GM12878 (cell line): ENCODE results near the gene CLECL1. TPM values are rescaled to one million over a fixed set of nuclear protein-coding genes. Genes with fewer than 3 reads are reported as not detected.

Experiments
- ATAC-seq: fragments of 200-7000 bp; cut with Tn5 transposase; 3 replicates; pipeline ENCODE4 v1.9.1; 2020; ENCODE audit warnings: mild to moderate bottlenecking, moderate library complexity
- BruUV-seq: library from RNA; stranded (reverse); fragments of 400-500 nt; replicated peaks from 2 replicates; lab custom pipeline; 2021; lab: Mats Ljungman, UMichigan
- CTCF ChIA-PET: fragments of 300-600 bp; sonication (Branson Sonifier 250); formaldehyde crosslinking; extraction: SDS; loops from one replicate; lab custom pipeline; 2021; ENCODE audit warnings: inconsistent platforms; lab: Yijun Ruan, JAX
- POLR2A ChIA-PET: fragments of 350-600 bp; formaldehyde crosslinking; extraction: SDS; loops from one replicate; lab custom pipeline; 2021; ENCODE audit warnings: inconsistent platforms; lab: Charles Lee
- RAD21 ChIA-PET: fragments of 300-600 bp; sonication (Branson Sonifier 250); formaldehyde crosslinking; loops from one replicate; lab custom pipeline; 2023; ENCODE audit warnings: antibody characterized with exemption; ENCODE audit not compliant: unreplicated experiment; lab: Charles Lee
- SMC1A ChIA-PET: fragments of 300-600 bp; sonication (Branson Sonifier 250); formaldehyde crosslinking; loops from one replicate; lab custom pipeline; 2023; ENCODE audit not compliant: unreplicated experiment, uncharacterized antibody; lab: Charles Lee
- DNase-seq: peaks from one replicate; pipeline ENCODE4 v3.0.0-alpha.2; 2011; ENCODE audit warnings: low read depth, low spot score
- FAIRE-seq: peaks from 3 replicates; lab custom pipeline; 2011; peaks lifted over from hg19 to GRCh38; lab: Jason Lieb, UNC
- H2AFZ ChIP-seq: 2 replicates; pipeline ENCODE4 v1.6.0; 2011; ENCODE audit warnings: low read depth, low read length, control low read depth; ENCODE audit not compliant: control insufficient read depth
- H3K27ac ChIP-seq: 2 replicates; pipeline ENCODE4 v1.5.1; 2011; ENCODE audit warnings: control low read depth; ENCODE audit not compliant: control insufficient read depth, insufficient read depth
- H3K27me3 ChIP-seq, 2 experiments: replicated peaks in 1 of 2; 2 replicates each; pipeline versions ENCODE4 v1.6.0 to v1.6.1; 2011; ENCODE audit warnings: low read length in 1 of 2; ENCODE audit not compliant: control insufficient read depth in 2 of 2, insufficient read depth in 2 of 2
- H3K36me3 ChIP-seq, 2 experiments: 2 replicates each; pipeline ENCODE4 v1.5.1; 2011; ENCODE audit warnings: low read length in 1 of 2; ENCODE audit not compliant: control insufficient read depth in 2 of 2, insufficient read depth in 2 of 2
- H3K4me1 ChIP-seq: 2 replicates; pipeline ENCODE4 v1.6.1; 2011; ENCODE audit warnings: mild to moderate bottlenecking, low read length, moderate library complexity, mixed read lengths; ENCODE audit not compliant: control insufficient read depth, insufficient read depth
- H3K4me2 ChIP-seq: 2 replicates; pipeline ENCODE4 v1.6.0; 2011; ENCODE audit warnings: control low read depth; ENCODE audit not compliant: control insufficient read depth, insufficient read depth
- H3K4me3 ChIP-seq: fragments of 200-600 bp; sonication (generic); 2 replicates; pipeline ENCODE4 v1.5.1; 2016
- H3K79me2 ChIP-seq: 2 replicates; pipeline ENCODE4 v1.6.0; 2011; ENCODE audit warnings: low read length; ENCODE audit not compliant: control insufficient read depth, insufficient read depth
- H3K9ac ChIP-seq: 2 replicates; pipeline ENCODE4 v1.8.0; 2011; ENCODE audit warnings: low read length, control low read depth, mixed read lengths; ENCODE audit not compliant: control insufficient read depth, insufficient read depth
- H3K9me3 ChIP-seq: replicated peaks from 3 replicates; pipeline ENCODE4 v1.5.1; 2011; ENCODE audit warnings: mild to moderate bottlenecking, low read length; ENCODE audit not compliant: control insufficient read depth, insufficient read depth
- H4K20me1 ChIP-seq: 2 replicates; pipeline ENCODE4 v1.6.0; 2011; ENCODE audit not compliant: control insufficient read depth, insufficient read depth
- IKZF1 ChIP-seq: fragments of 450-650 bp; conservative IDR thresholded peaks from 2 replicates; pipeline ENCODE4 v1.6.1; 2017; ENCODE audit warnings: antibody characterized with exemption, mild to moderate bottlenecking
- IKZF2 ChIP-seq, 2 experiments: fragments of 450-650 bp; IDR thresholded peaks; 2 replicates each; pipeline ENCODE4 v1.6.1; 2017; ENCODE audit warnings: mild to moderate bottlenecking in 2 of 2, moderate library complexity in 2 of 2
- MEF2A ChIP-seq: IDR thresholded peaks from 2 replicates; pipeline ENCODE4 v1.6.1; 2011; ENCODE audit warnings: low read depth, mild to moderate bottlenecking, low read length, moderate library complexity; ENCODE audit not compliant: insufficient read depth
- NFYB ChIP-seq: IDR thresholded peaks from 2 replicates; pipeline ENCODE4 v1.6.1; 2011; ENCODE audit warnings: low read depth, mild to moderate bottlenecking, low read length, improper control_type of control experiment, moderate library complexity; ENCODE audit not compliant: insufficient read depth
- POLR2AphosphoS5 ChIP-seq: IDR thresholded peaks from 2 replicates; pipeline ENCODE4 v1.6.1; 2011; ENCODE audit warnings: mild to moderate bottlenecking, low read length, inconsistent platforms
- SMARCA5 ChIP-seq: fragments of 450-650 bp; IDR thresholded peaks from 2 replicates; pipeline ENCODE4 v1.6.1; 2017; ENCODE audit warnings: mild to moderate bottlenecking
- SRF ChIP-seq, 2 experiments: IDR thresholded peaks; 2 replicates each; pipeline ENCODE4 v1.6.1; 2011; ENCODE audit warnings: low read depth in 2 of 2, low read length in 2 of 2, mild to moderate bottlenecking in 1 of 2, moderate library complexity in 1 of 2
- ZBED1 ChIP-seq: IDR thresholded peaks from 2 replicates; pipeline ENCODE4 v1.6.1; 2016; ENCODE audit warnings: borderline replicate concordance
- ZNF217 ChIP-seq: fragments of 450-650 bp; IDR thresholded peaks from 2 replicates; pipeline ENCODE4 v1.6.1; 2017; ENCODE audit warnings: antibody characterized with exemption, mild to moderate bottlenecking
- WGBS: methylation state at CpG from one replicate; pipeline ENCODE4 v1.1.6; 2016; ENCODE audit warnings: low lambda C conversion rate; ENCODE audit not compliant: insufficient replicate concordance, insufficient coverage; ENCODE audit errors: missing lambda C conversion rate; 5-methylcytosine and 5-hydroxymethylcytosine counted together
- in situ Hi-C: fragments of 300-500 bp; cut with MboI; formaldehyde crosslinking; loops from 9 replicates; pipeline ENCODE4 v1.14.3; 2018; ENCODE audit warnings: mixed read lengths
- intact Hi-C: fragments of 100-400 bp; cut with micrococcal nuclease; formaldehyde crosslinking; loops from one replicate; pipeline ENCODE4 v1.14.2; 2022; ENCODE audit not compliant: unreplicated experiment
- polyA plus RNA-seq, 11 experiments: library from polyadenylated mRNA; depleted of rRNA in 4 of 11; unstranded in 6 of 11; stranded (reverse) in 5 of 11; fragments of >200 nt; fragmentation: Nextera tagmentation in 4 of 11; fragmentation: Illumina TruSeq in 1 of 11; extraction: Ambion mirVana in 4 of 11; extraction: Trizol in 1 of 11; gene quantifications; 1 replicate in 1 of 11; 2 replicates in 10 of 11; pipeline versions ENCODE4 v1.2.1 to v1.2.3, GENCODE V29; 2011 to 2016; ENCODE audit warnings: inconsistent platforms in 2 of 11, missing spikeins in 2 of 11, low read depth in 1 of 11
- total RNA-seq, 4 experiments: library from RNA; depleted of rRNA in 3 of 4; stranded (reverse); fragments of >200 nt in 3 of 4; fragmentation: Illumina TruSeq in 1 of 4; extraction: Trizol in 1 of 4; gene quantifications; 2 replicates each; pipeline versions ENCODE4 v1.2.1 to v1.2.3, GENCODE V29; 2013 to 2021
- TF ChIP-seq, protein P1 (sequence below): IDR thresholded peaks from 2 replicates; pipeline ENCODE4 v1.6.1; 2012; ENCODE audit warnings: low read depth, low read length, improper control_type of control experiment
- TF ChIP-seq, protein P2 (sequence below): fragments of 450-650 bp; IDR thresholded peaks from 2 replicates; pipeline ENCODE4 v1.6.1; 2017; ENCODE audit warnings: antibody characterized with exemption, mild to moderate bottlenecking, moderate library complexity

CLECL1 gene
- total and polyA plus RNA-seq, 10 of the 15 experiments (the other 5 are each of a cell fraction or from before 2014, with no cell fraction given), result 4.6 to 56.5 (median 46.4) TPM

DNA sequence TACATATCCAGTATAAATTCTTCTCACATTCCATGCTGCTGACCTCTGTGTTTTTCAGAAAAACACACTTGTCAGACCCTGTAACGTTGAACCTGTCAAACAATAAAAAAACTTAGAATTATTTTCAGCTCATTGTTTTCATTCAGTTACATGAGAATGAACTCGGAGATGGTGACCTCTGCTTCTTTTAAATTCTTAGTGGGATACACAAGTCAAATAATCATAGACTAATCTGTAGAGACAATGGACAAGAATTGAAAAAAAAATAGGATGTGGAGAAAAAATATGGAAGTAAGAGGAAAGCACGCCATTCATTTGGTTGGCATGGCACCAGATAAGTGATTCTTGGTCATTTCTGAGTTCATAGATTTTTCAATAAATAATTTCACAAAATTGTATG is 20.6 kb upstream of the CLECL1 start:
- intact Hi-C loops, result loop anchor here (5.0 kb wide), 1 partner anchor 114 kb away; the partner anchor contains the start of gene CLEC2B
- SMC1A ChIA-PET, result interaction anchor here (4.9 to 22.8 kb wide), 3 partner anchors 8 to 45 kb away, joined by 58 to 814 read pairs (median 71); partner anchors contain the start of gene CD69
- no peak overlapping the region for H3K9ac ChIP-seq
- no peak overlapping the region for H3K4me2 ChIP-seq
- WGBS, result 81% methylated on average over 3 of the region's 3 CpGs
- no peak overlapping the region for H3K27ac ChIP-seq
- in situ Hi-C loops, result loop anchor here (5.0 kb wide), 1 partner anchor 44 kb away; no protein-coding TSS in a partner anchor
- H3K36me3 ChIP-seq, result peaks cover 0 to 14% of the 10 kb centered on the region in 2 experiments; a peak in 3 of 4 replicates
- RAD21 ChIA-PET, result interaction anchor here (13.2 to 17.5 kb wide), 2 partner anchors 17 to 44 kb away, joined by 134 to 577 read pairs; no protein-coding TSS in a partner anchor
- H3K4me3 ChIP-seq, result no peak overlapping the region
- CTCF ChIA-PET, result interaction anchor here (1.5 to 19.3 kb wide), 5 partner anchors 7 to 103 kb away, joined by 4 to 835 read pairs (median 67); partner anchors contain the start of gene CD69
- TF ChIP-seq IKZF2 (IDR thresholded peaks at IDR 0.05), result 0 out of 4 replicates have a peak, but pooled peaks of 1 of the 2 experiments have one; percentile 9
- TF ChIP-seq, protein P1, sequence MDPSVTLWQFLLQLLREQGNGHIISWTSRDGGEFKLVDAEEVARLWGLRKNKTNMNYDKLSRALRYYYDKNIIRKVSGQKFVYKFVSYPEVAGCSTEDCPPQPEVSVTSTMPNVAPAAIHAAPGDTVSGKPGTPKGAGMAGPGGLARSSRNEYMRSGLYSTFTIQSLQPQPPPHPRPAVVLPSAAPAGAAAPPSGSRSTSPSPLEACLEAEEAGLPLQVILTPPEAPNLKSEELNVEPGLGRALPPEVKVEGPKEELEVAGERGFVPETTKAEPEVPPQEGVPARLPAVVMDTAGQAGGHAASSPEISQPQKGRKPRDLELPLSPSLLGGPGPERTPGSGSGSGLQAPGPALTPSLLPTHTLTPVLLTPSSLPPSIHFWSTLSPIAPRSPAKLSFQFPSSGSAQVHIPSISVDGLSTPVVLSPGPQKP, result no peak
- no peaks in the 10 kb centered on the region for H3K4me1 ChIP-seq
- POLR2A ChIA-PET, result interaction anchor here (1.3 to 1.7 kb wide), 2 partner anchors 9 to 44 kb away, joined by 3 to 7 read pairs; no protein-coding TSS in a partner anchor
- no peaks in the 10 kb centered on the region for H4K20me1 ChIP-seq
- FAIRE-seq (no peak), ATAC-seq (no peak), DNase-seq (no peak)
- no TSS peak for BruUV-seq
- H3K9me3 ChIP-seq, result no peaks in the 10 kb centered on the region
- H3K79me2 ChIP-seq, result peaks cover 21% of the 10 kb centered on the region
- H2AFZ ChIP-seq, result no peak overlapping the region
- H3K27me3 ChIP-seq, result no peaks in the 10 kb centered on the region

DNA sequence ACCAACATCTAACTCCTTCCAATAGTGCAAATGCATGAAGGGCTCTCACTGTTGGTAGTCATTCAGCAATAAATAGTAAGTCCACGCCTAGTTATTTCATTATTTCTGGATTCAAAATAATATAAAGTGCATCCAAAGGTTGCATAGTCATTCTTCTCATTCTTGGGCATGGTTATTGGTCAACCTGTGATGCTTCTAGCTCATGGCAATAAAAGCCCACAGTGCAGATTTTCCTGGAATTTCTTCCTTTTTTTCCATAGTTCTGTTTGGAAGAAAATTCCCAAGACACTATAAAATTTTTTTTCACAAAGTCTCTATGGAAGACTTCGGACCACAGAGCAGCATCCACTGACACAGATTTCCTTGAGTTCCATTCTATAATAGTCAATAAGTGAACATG is 20.2 kb upstream of the CLECL1 start:
- Histone ChIP-seq H3K4me2 (no peak overlapping the region), H3K79me2 (peaks cover 17% of the 10 kb centered on the region), H3K27ac (no peak overlapping the region), H3K9me3 (no peaks in the 10 kb centered on the region), H3K36me3 (peaks cover 0 to 14% of the 10 kb centered on the region in 2 experiments; a peak in 3 of 4 replicates), H3K27me3 (no peaks in the 10 kb centered on the region), H3K4me1 (no peaks in the 10 kb centered on the region), H2AFZ (no peak overlapping the region), H3K4me3 (no peak overlapping the region), H3K9ac (no peak overlapping the region), H4K20me1 (no peaks in the 10 kb centered on the region)
- RAD21 ChIA-PET, result interaction anchor here (0.6 to 17.5 kb wide), 5 partner anchors 7 to 190 kb away, joined by 3 to 577 read pairs (median 58); partner anchors contain the start of gene CD69
- WGBS, result 74% methylated on average over 2 of the region's 2 CpGs
- POLR2A ChIA-PET, result interaction anchor here (1.3 kb wide), 2 partner anchors 8 to 9 kb away, joined by 3 to 4 read pairs; partner anchors contain the start of gene CD69
- SMC1A ChIA-PET, result interaction anchor here (1.1 to 22.8 kb wide), 4 partner anchors 8 to 84 kb away, joined by 4 to 814 read pairs (median 64); partner anchors contain the start of genes CD69 and CLEC2D
- FAIRE-seq (no peak), DNase-seq (no peak), ATAC-seq (peak; percentile 1; the same call in 2 of the 3 replicates)
- CTCF ChIA-PET, result interaction anchor here (1.5 to 19.3 kb wide), 5 partner anchors 7 to 102 kb away, joined by 4 to 835 read pairs (median 67); partner anchors contain the start of gene CD69
- intact Hi-C loops (loop anchor here (5.0 kb wide), 1 partner anchor 114 kb away; the partner anchor contains the start of gene CLEC2B), in situ Hi-C loops (loop anchor here (5.0 kb wide), 1 partner anchor 44 kb away; no protein-coding TSS in a partner anchor)
- BruUV-seq, result no TSS peak
- TF ChIP-seq SMARCA5, result no peak
- TF ChIP-seq IKZF2 (IDR thresholded peaks at IDR 0.05), result 0 out of 4 replicates have a peak, but pooled peaks of 1 of the 2 experiments have one; percentile 56
- TF ChIP-seq ZNF217, result no peak
- TF ChIP-seq MEF2A, result no peak
- TF ChIP-seq ZBED1, result no peak
- TF ChIP-seq, protein P2, sequence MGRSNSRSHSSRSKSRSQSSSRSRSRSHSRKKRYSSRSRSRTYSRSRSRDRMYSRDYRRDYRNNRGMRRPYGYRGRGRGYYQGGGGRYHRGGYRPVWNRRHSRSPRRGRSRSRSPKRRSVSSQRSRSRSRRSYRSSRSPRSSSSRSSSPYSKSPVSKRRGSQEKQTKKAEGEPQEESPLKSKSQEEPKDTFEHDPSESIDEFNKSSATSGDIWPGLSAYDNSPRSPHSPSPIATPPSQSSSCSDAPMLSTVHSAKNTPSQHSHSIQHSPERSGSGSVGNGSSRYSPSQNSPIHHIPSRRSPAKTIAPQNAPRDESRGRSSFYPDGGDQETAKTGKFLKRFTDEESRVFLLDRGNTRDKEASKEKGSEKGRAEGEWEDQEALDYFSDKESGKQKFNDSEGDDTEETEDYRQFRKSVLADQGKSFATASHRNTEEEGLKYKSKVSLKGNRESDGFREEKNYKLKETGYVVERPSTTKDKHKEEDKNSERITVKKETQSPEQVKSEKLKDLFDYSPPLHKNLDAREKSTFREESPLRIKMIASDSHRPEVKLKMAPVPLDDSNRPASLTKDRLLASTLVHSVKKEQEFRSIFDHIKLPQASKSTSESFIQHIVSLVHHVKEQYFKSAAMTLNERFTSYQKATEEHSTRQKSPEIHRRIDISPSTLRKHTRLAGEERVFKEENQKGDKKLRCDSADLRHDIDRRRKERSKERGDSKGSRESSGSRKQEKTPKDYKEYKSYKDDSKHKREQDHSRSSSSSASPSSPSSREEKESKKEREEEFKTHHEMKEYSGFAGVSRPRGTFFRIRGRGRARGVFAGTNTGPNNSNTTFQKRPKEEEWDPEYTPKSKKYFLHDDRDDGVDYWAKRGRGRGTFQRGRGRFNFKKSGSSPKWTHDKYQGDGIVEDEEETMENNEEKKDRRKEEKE, result 0 out of 2 replicates have a peak, but pooled peaks have one; percentile 14
- TF ChIP-seq NFYB, result no peak
- peak; percentile 51; the same call in 1 of the 2 replicates for TF ChIP-seq POLR2AphosphoS5
- no peak for TF ChIP-seq SRF (IDR thresholded peaks at IDR 0.05; ENCODE audit: low read depth in 2 of 2, low read length in 2 of 2)
- no peak for TF ChIP-seq IKZF1
